ENCODE data around the gene ALDH1L1.

DNA sequence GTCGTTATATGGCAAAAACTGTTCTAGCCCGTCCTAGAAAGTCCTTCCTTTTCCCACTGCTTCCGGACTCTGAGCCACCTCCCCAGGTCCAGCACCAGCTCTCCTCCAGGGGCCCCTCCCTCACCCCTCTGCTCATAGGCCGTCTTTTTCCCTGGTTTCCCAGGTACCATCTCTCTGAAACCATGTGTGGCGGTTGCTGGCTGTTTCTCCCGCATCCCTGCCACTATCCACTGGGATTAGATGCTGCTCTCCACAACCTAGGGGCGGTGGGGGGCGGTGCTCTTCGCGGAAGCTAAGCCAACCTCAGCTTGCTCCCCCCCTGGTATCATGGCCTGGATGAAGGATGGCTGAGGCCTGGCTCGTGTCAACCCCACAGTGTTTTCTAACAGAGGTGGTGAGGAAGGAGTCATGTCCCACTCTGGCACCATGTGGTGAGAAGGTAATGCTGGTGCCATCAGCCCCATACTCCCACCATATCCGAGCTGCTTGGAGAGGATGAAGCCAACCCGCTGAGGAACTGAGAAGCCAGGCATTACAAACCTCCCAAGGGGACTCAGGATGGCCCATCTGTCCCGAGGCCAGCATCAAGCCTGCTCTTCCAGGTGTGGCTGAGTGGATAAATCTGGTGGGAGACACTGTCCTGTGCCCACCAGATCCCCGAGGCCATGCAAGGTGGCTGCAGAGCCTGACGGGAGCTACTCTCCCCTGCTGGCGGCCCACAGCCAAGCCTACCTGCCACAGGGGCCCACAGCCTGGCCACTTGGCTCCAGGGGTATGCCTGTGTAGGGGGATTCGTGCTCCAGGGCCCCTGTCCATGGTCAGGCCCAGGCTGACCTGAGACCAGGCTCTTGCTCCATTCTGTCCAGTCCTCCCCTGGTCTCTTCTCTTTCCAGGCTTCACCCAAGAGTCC is 68.6 kb downstream of the ALDH1L1 start:
- TF ChIP-seq SIN3A (IDR thresholded peaks at IDR 0.05; ENCODE audit: borderline replicate concordance, insufficient read depth, low read depth, low read length) (no peak), POLR2AphosphoS5 (IDR thresholded peaks at IDR 0.05; ENCODE audit: low read depth, low read length) (no peak), TCF7L2 (IDR thresholded peaks at IDR 0.05; ENCODE audit: low read depth, low read length) (no peak)
- TF ChIP-seq, protein P1, sequence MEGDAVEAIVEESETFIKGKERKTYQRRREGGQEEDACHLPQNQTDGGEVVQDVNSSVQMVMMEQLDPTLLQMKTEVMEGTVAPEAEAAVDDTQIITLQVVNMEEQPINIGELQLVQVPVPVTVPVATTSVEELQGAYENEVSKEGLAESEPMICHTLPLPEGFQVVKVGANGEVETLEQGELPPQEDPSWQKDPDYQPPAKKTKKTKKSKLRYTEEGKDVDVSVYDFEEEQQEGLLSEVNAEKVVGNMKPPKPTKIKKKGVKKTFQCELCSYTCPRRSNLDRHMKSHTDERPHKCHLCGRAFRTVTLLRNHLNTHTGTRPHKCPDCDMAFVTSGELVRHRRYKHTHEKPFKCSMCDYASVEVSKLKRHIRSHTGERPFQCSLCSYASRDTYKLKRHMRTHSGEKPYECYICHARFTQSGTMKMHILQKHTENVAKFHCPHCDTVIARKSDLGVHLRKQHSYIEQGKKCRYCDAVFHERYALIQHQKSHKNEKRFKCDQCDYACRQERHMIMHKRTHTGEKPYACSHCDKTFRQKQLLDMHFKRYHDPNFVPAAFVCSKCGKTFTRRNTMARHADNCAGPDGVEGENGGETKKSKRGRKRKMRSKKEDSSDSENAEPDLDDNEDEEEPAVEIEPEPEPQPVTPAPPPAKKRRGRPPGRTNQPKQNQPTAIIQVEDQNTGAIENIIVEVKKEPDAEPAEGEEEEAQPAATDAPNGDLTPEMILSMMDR (IDR thresholded peaks at IDR 0.05): no peak
- TF ChIP-seq, protein P2, sequence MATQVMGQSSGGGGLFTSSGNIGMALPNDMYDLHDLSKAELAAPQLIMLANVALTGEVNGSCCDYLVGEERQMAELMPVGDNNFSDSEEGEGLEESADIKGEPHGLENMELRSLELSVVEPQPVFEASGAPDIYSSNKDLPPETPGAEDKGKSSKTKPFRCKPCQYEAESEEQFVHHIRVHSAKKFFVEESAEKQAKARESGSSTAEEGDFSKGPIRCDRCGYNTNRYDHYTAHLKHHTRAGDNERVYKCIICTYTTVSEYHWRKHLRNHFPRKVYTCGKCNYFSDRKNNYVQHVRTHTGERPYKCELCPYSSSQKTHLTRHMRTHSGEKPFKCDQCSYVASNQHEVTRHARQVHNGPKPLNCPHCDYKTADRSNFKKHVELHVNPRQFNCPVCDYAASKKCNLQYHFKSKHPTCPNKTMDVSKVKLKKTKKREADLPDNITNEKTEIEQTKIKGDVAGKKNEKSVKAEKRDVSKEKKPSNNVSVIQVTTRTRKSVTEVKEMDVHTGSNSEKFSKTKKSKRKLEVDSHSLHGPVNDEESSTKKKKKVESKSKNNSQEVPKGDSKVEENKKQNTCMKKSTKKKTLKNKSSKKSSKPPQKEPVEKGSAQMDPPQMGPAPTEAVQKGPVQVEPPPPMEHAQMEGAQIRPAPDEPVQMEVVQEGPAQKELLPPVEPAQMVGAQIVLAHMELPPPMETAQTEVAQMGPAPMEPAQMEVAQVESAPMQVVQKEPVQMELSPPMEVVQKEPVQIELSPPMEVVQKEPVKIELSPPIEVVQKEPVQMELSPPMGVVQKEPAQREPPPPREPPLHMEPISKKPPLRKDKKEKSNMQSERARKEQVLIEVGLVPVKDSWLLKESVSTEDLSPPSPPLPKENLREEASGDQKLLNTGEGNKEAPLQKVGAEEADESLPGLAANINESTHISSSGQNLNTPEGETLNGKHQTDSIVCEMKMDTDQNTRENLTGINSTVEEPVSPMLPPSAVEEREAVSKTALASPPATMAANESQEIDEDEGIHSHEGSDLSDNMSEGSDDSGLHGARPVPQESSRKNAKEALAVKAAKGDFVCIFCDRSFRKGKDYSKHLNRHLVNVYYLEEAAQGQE (IDR thresholded peaks at IDR 0.05; ENCODE audit: insufficient read depth in 1 of 2, low read depth in 2 of 2, low read length in 1 of 2): no peak
